NCI-H2107 treated with DMSO at 0.1 percent for 48 hours (cell line): ENCODE results near the gene CTTNBP2NL.
"Not testable (repeated sequence)": the region's sequence is repeated elsewhere in the genome, so short reads cannot be mapped to it uniquely, and the experiment has no call there.

Experiments used
- DNase-seq: peaks from one replicate; lab custom pipeline; 2025; ENCODE audit not compliant: unreplicated experiment; lab: John Stamatoyannopoulos, UW

Gene CTTNBP2NL

GRCh38 chr1:112423207-112423606 lies 27.2 kb downstream of the CTTNBP2NL start:
- DNase-seq, result no peak

GRCh38 chr1:112423666-112424065 lies 27.7 kb downstream of the CTTNBP2NL start:
- DNase-seq, result not testable (repeated sequence)

- no peak for DNase-seq
Observed at GRCh38 chr1:112429749-112430148, 33.7 kb downstream of the CTTNBP2NL start.

GRCh38 chr1:112431038-112431437 lies 35.0 kb downstream of the CTTNBP2NL start:
- DNase-seq, result no peak

GRCh38 chr1:112435448-112435847 lies 39.4 kb downstream of the CTTNBP2NL start:
- DNase-seq, result no peak

GRCh38 chr1:112436384-112437156 lies 40.6 kb downstream of the CTTNBP2NL start:
- DNase-seq, result no peak

GRCh38 chr1:112438156-112438555 lies 42.1 kb downstream of the CTTNBP2NL start:
- not testable (repeated sequence) for DNase-seq

GRCh38 chr1:112439592-112439991 lies 43.6 kb downstream of the CTTNBP2NL start:
- DNase-seq, result no peak

GRCh38 chr1:112440574-112440973 lies 44.6 kb downstream of the CTTNBP2NL start:
- DNase-seq, result no peak

- no peak for DNase-seq
Observed at GRCh38 chr1:112444269-112444668, 48.3 kb downstream of the CTTNBP2NL start.

- DNase-seq, result no peak
Observed at GRCh38 chr1:112445596-112445995, 49.6 kb downstream of the CTTNBP2NL start.

GRCh38 chr1:112446411-112446810 lies 50.4 kb downstream of the CTTNBP2NL start:
- DNase-seq, result no peak

- DNase-seq, result no peak
Observed at GRCh38 chr1:112448904-112449629, 53.1 kb downstream of the CTTNBP2NL start.

- no peak for DNase-seq
Observed at GRCh38 chr1:112449630-112449983, 53.6 kb downstream of the CTTNBP2NL start.

GRCh38 chr1:112450773-112451172 lies 54.8 kb downstream of the CTTNBP2NL start:
- no peak for DNase-seq

GRCh38 chr1:112451301-112451700 lies 55.3 kb downstream of the CTTNBP2NL start:
- not testable (repeated sequence) for DNase-seq

- no peak for DNase-seq
Observed at GRCh38 chr1:112453876-112454275, 57.9 kb downstream of the CTTNBP2NL start.

GRCh38 chr1:112454316-112454715 lies 58.3 kb downstream of the CTTNBP2NL start:
- no peak for DNase-seq

GRCh38 chr1:112457241-112457640 lies 61.2 kb downstream of the CTTNBP2NL start:
- DNase-seq, result no peak

- DNase-seq, result no peak
Observed at GRCh38 chr1:112457955-112458354, 61.9 kb downstream of the CTTNBP2NL start.

GRCh38 chr1:112458756-112459155 lies 62.7 kb downstream of the CTTNBP2NL start:
- DNase-seq, result no peak

GRCh38 chr1:112460615-112461014 lies 64.6 kb downstream of the CTTNBP2NL start:
- no peak for DNase-seq
